CD4-positive, alpha-beta T cell treated with Interleukin-12 subunit alpha and Interleukin-12 subunit beta, for 1 hour (primary cell): ENCODE data around the gene LRRC59.
"Not testable (repeated sequence)": the region's sequence is repeated elsewhere in the genome, so short reads cannot be mapped to it uniquely, and the experiment has no call there.

ENCODE experiments used
- DNase-seq: peaks from one replicate; pipeline ENCODE4 v3.0.0-alpha.2; 2020

LRRC59 gene

GRCh38 chr17:50424246-50424995 lies 27.1 kb upstream of the LRRC59 start:
- no peak for DNase-seq

DNA sequence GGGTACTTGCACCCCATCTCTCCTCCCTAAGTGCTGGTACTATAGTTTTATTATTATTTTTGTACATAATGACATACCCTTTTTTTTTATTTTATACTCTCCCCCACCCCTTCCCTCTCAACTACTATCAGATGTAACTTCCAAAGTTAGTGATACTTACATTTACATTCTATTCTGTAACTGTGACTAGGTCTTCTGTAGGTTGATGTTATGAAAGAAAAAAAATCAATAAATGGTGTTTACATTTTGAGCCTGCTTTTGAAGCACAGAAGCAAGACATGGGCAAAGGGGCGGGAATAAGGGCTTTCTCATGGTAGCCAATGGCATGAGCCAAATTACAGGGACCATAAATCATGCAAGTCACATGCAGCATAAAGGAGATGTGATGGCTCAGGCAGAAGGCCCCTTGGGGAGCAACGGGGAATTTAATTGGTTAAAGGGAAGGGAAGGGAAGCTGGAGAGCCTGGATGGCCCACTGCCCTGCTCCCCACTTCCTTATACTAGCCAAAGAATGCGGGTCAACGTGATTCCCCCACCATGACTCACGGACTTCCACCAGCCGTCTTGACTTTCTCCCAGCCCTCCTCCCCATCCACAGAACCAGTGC lies 26.3 kb upstream of the LRRC59 start:
- no peak for DNase-seq

DNA sequence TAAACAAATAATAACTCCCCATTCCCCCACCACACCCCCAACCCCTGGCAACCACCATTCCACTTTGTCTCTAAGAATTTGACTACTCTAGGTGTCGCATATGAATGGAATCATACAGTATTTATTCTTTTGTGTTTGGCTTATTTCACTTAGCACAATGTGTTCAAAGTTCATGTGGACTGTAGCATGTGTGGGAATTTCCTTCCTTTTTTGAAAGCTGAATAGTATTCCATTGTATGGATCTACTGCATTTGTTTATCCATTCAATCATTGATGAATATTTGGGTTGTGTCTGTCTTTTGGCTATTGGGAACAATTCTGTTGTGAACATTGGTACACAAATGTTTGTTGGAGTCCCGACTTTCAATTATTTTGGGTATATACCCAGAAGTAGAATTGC lies 25.4 kb upstream of the LRRC59 start:
- DNase-seq = no peak

DNA sequence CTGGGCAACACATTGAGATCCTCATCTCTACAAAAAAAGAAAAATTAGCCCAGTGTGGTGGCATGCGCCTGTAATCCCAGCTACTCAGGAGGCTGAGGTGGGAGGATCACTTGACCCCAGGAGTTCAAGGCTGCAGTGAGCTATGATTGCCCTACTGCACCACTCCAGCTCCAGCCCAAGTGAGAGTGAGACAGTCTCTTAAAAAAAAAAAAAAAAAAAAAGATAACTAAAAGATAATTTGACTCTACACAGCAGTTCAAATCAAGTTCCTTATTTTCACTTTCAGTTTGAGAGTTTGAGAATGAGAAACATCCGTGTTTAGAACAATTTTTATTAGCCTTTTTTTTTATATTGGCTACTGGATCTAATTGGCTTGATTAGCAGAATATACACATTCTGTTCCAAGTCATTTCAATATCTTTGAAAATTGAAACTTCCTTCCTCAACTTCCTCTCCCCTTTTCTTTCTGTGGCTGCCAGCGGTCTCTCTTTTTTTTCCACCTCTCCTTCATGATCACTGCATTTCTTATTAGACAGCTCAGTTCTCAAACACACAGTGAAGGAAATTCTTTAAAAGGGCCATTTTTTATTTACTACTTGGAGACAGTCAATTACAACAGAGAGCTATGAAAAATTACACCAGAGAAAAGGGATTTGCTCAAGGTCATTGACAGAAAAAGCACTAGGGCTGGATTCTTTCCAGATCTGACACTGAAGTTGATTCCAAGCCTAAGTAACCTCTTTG lies 24.2 kb upstream of the LRRC59 start:
- peak; percentile 6 for DNase-seq

- DNase-seq = no peak
Observed at GRCh38 chr17:50420419-50421112, 23.2 kb upstream of the LRRC59 start.

GRCh38 chr17:50419577-50419976 lies 22.3 kb upstream of the LRRC59 start:
- DNase-seq = not testable (repeated sequence)

DNA sequence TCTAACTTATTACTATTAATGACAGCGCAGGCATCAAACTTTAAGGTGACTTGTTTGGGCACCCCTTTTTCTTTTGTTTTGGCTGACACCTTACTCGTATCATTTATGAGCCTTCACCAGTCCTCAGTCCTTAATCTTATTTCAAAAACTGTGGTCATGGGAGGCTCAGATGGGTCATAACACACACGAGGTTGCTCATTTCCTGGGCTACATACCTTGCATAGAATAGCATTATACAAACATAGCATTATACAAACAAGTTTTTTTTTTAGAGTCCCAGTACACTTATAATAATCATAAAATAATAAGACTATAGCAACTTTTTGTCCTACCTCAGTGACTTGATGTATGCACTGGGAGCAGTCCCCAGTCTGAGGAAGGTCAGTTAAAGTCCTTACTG lies 17.5 kb upstream of the LRRC59 start:
- no peak for DNase-seq

DNA sequence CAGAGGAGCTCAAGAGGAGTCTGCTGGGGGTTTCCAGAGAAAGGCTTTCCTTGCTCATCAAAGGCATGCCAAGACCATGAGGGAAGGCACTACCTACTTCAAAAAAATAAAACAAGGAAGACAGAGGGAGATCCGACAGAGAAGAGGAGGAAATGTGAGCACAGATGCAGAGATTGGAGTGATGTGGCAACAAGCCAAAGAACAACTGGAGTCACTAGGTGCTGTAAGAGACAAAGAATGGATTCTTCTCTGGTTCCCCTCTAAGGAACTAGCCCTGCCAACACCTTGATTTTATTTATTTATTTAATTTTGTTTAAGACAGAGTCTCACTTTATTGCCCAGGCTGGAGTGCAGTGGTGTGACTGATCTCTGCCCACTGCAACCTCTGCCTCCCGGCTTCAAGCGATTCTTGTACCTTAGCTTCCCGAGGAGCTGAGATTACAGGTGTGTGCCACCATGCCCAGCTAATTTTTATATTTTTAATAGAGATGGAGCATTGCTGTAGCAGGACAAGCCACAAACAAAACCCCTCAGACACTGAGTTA lies 14.9 kb upstream of the LRRC59 start:
- DNase-seq = no peak

- DNase-seq = no peak
Observed at GRCh38 chr17:50407921-50408320, 10.6 kb upstream of the LRRC59 start.

DNA sequence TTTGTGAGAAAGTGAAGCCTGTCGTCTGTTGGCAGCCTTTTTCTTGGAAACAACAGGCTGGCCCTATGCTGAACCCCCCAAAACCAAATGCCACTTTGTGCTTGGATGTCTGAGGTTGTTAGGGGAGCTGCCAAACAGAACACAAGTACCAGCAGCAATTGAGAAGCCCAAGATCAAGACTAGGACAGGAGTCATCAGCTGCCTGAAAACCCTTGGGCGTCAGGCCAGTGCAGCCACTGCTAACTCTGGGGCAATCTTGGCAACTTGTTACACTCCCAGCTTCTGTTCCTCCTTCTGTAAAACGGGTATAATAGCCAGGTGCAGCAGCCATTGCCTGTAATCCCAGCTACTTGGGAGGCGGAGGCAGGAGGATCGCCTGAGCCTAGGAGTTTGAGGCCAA lies 9.3 kb upstream of the LRRC59 start:
- no peak for DNase-seq

GRCh38 chr17:50405351-50405750 lies 8.0 kb upstream of the LRRC59 start:
- not testable (repeated sequence) for DNase-seq

DNA sequence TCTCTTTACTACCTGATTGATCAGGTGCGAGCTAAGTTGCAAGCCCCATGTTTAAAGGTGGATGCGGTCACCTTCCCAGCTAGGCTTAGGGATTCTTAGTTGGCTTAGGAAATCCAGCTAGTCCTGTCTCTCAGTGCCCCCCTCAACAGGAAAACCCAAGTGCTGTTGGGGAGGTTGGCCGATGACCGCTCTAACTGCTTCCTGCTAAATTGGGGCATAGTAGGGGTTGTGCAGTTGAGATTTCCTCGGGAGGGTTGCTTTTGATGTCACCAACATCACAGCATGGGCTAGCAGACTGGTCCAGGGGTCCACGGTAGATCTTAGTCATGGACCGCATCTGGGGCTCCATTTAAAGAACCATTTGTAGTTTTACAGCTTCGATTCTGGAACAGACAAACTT lies 2.3 kb upstream of the LRRC59 start:
- DNase-seq = not testable (repeated sequence)

DNA sequence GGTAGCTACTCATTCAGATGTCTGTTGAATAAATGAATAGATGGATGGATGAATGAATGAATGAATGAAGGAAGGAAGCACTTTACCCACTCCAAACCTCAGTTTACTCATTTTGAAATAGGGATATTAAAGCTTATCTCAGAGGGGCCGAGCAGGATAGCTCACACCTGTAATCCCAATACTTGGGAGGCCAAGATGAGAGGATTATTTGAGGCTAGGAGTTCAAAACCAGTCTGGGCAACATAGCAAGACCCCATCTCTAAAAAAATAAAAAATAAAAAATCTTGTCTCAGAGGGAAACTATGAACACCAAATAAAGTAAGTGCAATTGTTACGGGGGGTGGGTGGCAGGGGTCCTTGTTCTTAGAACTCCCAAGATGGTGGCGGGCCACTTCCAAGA lies 1.3 kb upstream of the LRRC59 start:
- not testable (repeated sequence) for DNase-seq

GRCh38 chr17:50397919-50398285 lies 579 bp upstream of the LRRC59 start:
- DNase-seq = no peak

GRCh38 chr17:50396261-50397110 lies 837 bp downstream of the LRRC59 start:
- DNase-seq = peak; percentile 23

- DNase-seq = no peak
Observed at GRCh38 chr17:50394711-50395110, 2.6 kb downstream of the LRRC59 start.

GRCh38 chr17:50393700-50394099 lies 3.6 kb downstream of the LRRC59 start:
- DNase-seq = no peak

DNA sequence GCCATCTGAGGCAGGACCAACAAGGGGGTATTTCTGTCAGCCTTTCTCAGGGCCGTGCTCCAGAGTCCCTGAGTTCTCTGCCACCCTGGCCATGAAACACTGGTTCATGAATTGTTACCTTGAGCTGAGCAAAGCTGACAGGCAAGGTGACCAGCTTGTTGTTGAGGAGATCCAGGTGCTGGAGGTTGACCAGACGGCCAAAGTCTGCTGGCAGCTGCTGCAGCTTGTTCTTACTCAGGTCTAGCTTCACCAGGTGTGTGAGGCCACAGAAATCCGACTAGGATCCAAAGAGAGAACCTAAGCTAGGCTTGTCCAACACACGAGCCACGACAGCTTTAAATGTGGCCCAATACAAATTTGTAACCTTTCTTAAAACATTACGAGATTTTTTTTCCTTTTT lies 4.7 kb downstream of the LRRC59 start:
- no peak for DNase-seq

- no peak for DNase-seq
Observed at GRCh38 chr17:50389534-50389933, 7.8 kb downstream of the LRRC59 start.

DNA sequence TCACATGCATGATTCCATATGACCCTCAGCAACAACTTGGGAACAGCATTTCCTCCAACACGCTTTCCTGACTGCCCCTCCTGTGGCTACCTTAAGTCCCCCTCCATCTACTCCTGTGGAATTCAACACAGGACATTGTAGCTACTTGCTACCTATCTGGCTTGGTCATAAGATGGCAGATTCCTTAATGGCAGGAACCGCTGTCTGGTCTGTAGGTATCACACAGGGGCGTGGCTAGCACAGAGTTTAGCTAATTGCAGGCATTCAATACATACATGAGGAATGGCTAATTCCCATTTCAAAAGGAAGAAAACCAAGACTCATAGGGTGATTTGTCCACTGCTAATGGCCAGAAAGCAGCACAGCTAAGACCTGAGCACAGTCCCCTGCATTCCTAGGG lies 8.6 kb downstream of the LRRC59 start:
- DNase-seq = no peak

GRCh38 chr17:50386510-50386909 lies 10.8 kb downstream of the LRRC59 start:
- DNase-seq = no peak

GRCh38 chr17:50382931-50383330 lies 14.4 kb downstream of the LRRC59 start:
- no peak for DNase-seq
